GM12878 (cell line): Measurements from ENCODE around the gene TTC9C. TPM values are rescaled to one million over a fixed set of nuclear protein-coding genes. Genes with fewer than 3 reads are reported as not detected.
A peak's percentile ranks its signal among the peaks of the same experiment; 100 is the strongest.

Source experiments
- BHLHE40 ChIP-seq, 2 experiments: fragments of 450-650 bp in 1 of 2; IDR thresholded peaks; 2 replicates each; pipeline ENCODE4 v1.6.1; 2011 to 2017; ENCODE audit warnings: low read depth in 2 of 2, borderline replicate concordance in 1 of 2, improper control_type of control experiment in 1 of 2, low read length in 1 of 2, mild to moderate bottlenecking in 1 of 2
- CHD1 ChIP-seq: IDR thresholded peaks from 2 replicates; pipeline ENCODE4 v1.6.1; 2012; ENCODE audit warnings: low read depth, low read length, improper control_type of control experiment
- EGR1 ChIP-seq, 2 experiments: IDR thresholded peaks; 1 replicate in 1 of 2; 2 replicates in 1 of 2; pipeline ENCODE4 v1.6.1; 2011 to 2012; ENCODE audit warnings: low read depth in 2 of 2, low read length in 2 of 2, borderline replicate concordance in 1 of 2, mild to moderate bottlenecking in 1 of 2, moderate library complexity in 1 of 2
- ESRRA ChIP-seq: IDR thresholded peaks from 2 replicates; pipeline ENCODE4 v1.6.1; 2012; ENCODE audit warnings: mild to moderate bottlenecking, low read length, improper control_type of control experiment
- HDGF ChIP-seq: fragments of 450-650 bp; IDR thresholded peaks from 2 replicates; pipeline ENCODE4 v1.6.1; 2016; ENCODE audit warnings: antibody characterized with exemption
- JUNB ChIP-seq: IDR thresholded peaks from 2 replicates; pipeline ENCODE4 v1.6.1; 2016; ENCODE audit warnings: antibody characterized with exemption, mild to moderate bottlenecking
- KAT2A ChIP-seq: conservative IDR thresholded peaks from 2 replicates; pipeline ENCODE4 v1.6.1; 2011; ENCODE audit warnings: low read depth, low read length; ENCODE audit not compliant: control insufficient read depth
- KLF5 ChIP-seq: fragments of 450-650 bp; IDR thresholded peaks from 2 replicates; pipeline ENCODE4 v1.6.1; 2014; ENCODE audit warnings: mild to moderate bottlenecking; ENCODE audit not compliant: partially characterized antibody
- NFYB ChIP-seq: IDR thresholded peaks from 2 replicates; pipeline ENCODE4 v1.6.1; 2011; ENCODE audit warnings: low read depth, mild to moderate bottlenecking, low read length, improper control_type of control experiment, moderate library complexity; ENCODE audit not compliant: insufficient read depth
- SREBF1 ChIP-seq: IDR thresholded peaks from 2 replicates; pipeline ENCODE4 v1.6.1; 2012; ENCODE audit warnings: mild to moderate bottlenecking, low read length
- STAT1 ChIP-seq: fragments of 450-650 bp; conservative IDR thresholded peaks from 2 replicates; pipeline ENCODE4 v1.6.1; 2014; ENCODE audit warnings: antibody characterized with exemption, mild to moderate bottlenecking
- TBL1XR1 ChIP-seq: IDR thresholded peaks from 2 replicates; pipeline ENCODE4 v1.6.1; 2012; ENCODE audit warnings: low read depth, low read length, improper control_type of control experiment
- TCF12 ChIP-seq: IDR thresholded peaks from 2 replicates; pipeline ENCODE4 v1.6.1; 2011; ENCODE audit warnings: low read depth, mild to moderate bottlenecking, low read length
- TCF7 ChIP-seq: IDR thresholded peaks from 2 replicates; pipeline ENCODE4 v1.6.1; 2014; ENCODE audit warnings: antibody characterized with exemption, borderline replicate concordance
- ZNF622 ChIP-seq: fragments of 450-650 bp; IDR thresholded peaks from 2 replicates; pipeline ENCODE4 v1.6.1; 2017; ENCODE audit warnings: mild to moderate bottlenecking, inconsistent platforms
- polyA plus RNA-seq, 11 experiments: library from polyadenylated mRNA; depleted of rRNA in 4 of 11; unstranded in 6 of 11; stranded (reverse) in 5 of 11; fragments of >200 nt; fragmentation: Nextera tagmentation in 4 of 11; fragmentation: Illumina TruSeq in 1 of 11; extraction: Ambion mirVana in 4 of 11; extraction: Trizol in 1 of 11; gene quantifications; 1 replicate in 1 of 11; 2 replicates in 10 of 11; pipeline versions ENCODE4 v1.2.1 to v1.2.3, GENCODE V29; 2011 to 2016; ENCODE audit warnings: inconsistent platforms in 2 of 11, missing spikeins in 2 of 11, low read depth in 1 of 11
- total RNA-seq, 4 experiments: library from RNA; depleted of rRNA in 3 of 4; stranded (reverse); fragments of >200 nt in 3 of 4; fragmentation: Illumina TruSeq in 1 of 4; extraction: Trizol in 1 of 4; gene quantifications; 2 replicates each; pipeline versions ENCODE4 v1.2.1 to v1.2.3, GENCODE V29; 2013 to 2021
- TF ChIP-seq, protein P1 (sequence below): IDR thresholded peaks from 2 replicates; pipeline ENCODE4 v1.6.1; 2012; ENCODE audit warnings: low read length, inconsistent platforms
- TF ChIP-seq, protein P2 (sequence below): fragments of 450-650 bp; formaldehyde crosslinking; IDR thresholded peaks from 2 replicates; pipeline ENCODE4 v1.5.0; 2022; ENCODE audit warnings: mild to moderate bottlenecking, missing genetic modification characterization
- TF ChIP-seq, protein P3 (sequence below): fragments of 450-650 bp; formaldehyde crosslinking; IDR thresholded peaks from 2 replicates; pipeline ENCODE4 v1.4.0; 2020; ENCODE audit warnings: mild to moderate bottlenecking, moderate library complexity
- TF ChIP-seq, protein P4 (sequence below): fragments of 450-650 bp; IDR thresholded peaks from 2 replicates; pipeline ENCODE4 v1.6.1; 2017; ENCODE audit warnings: mild to moderate bottlenecking

Gene TTC9C
- total and polyA plus RNA-seq, 10 of the 15 experiments (the other 5 are each of a cell fraction or from before 2014, with no cell fraction given): 42.0 to 72.3 (median 50.4) TPM

DNA sequence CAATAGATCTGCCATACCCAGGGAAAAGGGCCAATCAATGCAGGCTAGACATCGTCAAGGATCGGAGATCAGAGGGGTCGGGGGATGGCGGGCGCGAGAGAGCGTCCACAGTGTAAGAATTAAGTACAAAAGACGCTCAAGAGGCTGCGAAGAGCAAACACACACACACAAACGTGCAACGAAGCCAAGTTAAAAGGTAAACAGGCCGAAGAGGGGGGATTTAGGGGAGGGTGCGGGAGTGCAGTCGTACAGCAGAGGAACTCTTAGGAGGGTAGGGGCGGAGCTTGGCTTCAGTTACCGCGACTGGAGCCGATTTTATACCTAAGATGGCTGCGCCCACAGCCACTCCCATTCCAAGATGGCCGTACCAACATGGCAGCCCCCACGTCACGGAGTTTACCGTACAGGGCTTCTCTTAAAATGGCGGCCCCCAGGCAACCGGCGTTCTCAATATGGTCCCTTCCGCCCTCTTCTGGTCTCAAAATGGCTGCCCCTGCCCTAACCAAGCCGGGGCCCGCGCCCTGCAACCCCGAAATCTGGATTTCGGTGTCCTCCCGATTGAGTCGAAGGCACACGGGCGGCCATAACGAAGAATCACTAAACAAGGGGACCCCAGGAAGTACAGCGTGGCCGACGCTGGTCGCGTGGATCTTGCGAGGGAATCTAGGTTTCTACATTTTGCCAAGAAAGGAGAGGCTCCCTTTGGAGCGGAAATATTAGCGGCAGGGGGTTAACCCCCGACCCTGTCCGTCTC, 18.9 kb upstream of the TTC9C start (continued):
- TF ChIP-seq SREBF1 (0 out of 2 replicates have a peak, but pooled peaks have one; percentile 30), BHLHE40 (IDR thresholded peaks at IDR 0.05; ENCODE audit: borderline replicate concordance in 1 of 2, low read depth in 2 of 2, low read length in 1 of 2) (peak in 1 of 2 experiments; percentile 13; a peak in 1 of 4 replicates), STAT1 (0 out of 2 replicates have a peak, but pooled peaks have one; percentile 89), HDGF (peak; percentile 88), ZNF622 (no peak), TCF12 (no peak), ESRRA (peak; percentile 93; the same call in 1 of the 2 replicates), JUNB (no peak), CHD1 (0 out of 2 replicates have a peak, but pooled peaks have one; percentile 71), NFYB (0 out of 2 replicates have a peak, but pooled peaks have one; percentile 7), TBL1XR1 (peak; percentile 76; the same call in 1 of the 2 replicates), KAT2A (no peak), KLF5 (peak; percentile 63), TCF7 (no peak; the same call in 1 of the 2 replicates), EGR1 (IDR thresholded peaks at IDR 0.05; ENCODE audit: borderline replicate concordance in 1 of 2, low read depth in 2 of 2, low read length in 2 of 2) (no peak)
- TF ChIP-seq, protein P1, sequence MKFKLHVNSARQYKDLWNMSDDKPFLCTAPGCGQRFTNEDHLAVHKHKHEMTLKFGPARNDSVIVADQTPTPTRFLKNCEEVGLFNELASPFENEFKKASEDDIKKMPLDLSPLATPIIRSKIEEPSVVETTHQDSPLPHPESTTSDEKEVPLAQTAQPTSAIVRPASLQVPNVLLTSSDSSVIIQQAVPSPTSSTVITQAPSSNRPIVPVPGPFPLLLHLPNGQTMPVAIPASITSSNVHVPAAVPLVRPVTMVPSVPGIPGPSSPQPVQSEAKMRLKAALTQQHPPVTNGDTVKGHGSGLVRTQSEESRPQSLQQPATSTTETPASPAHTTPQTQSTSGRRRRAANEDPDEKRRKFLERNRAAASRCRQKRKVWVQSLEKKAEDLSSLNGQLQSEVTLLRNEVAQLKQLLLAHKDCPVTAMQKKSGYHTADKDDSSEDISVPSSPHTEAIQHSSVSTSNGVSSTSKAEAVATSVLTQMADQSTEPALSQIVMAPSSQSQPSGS: no peak
- TF ChIP-seq, protein P2, sequence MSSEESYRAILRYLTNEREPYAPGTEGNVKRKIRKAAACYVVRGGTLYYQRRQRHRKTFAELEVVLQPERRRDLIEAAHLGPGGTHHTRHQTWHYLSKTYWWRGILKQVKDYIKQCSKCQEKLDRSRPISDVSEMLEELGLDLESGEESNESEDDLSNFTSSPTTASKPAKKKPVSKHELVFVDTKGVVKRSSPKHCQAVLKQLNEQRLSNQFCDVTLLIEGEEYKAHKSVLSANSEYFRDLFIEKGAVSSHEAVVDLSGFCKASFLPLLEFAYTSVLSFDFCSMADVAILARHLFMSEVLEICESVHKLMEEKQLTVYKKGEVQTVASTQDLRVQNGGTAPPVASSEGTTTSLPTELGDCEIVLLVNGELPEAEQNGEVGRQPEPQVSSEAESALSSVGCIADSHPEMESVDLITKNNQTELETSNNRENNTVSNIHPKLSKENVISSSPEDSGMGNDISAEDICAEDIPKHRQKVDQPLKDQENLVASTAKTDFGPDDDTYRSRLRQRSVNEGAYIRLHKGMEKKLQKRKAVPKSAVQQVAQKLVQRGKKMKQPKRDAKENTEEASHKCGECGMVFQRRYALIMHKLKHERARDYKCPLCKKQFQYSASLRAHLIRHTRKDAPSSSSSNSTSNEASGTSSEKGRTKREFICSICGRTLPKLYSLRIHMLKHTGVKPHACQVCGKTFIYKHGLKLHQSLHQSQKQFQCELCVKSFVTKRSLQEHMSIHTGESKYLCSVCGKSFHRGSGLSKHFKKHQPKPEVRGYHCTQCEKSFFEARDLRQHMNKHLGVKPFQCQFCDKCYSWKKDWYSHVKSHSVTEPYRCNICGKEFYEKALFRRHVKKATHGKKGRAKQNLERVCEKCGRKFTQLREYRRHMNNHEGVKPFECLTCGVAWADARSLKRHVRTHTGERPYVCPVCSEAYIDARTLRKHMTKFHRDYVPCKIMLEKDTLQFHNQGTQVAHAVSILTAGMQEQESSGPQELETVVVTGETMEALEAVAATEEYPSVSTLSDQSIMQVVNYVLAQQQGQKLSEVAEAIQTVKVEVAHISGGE (CRISPR knock-in tag): peak; percentile 5; the same call in 1 of the 2 replicates
- TF ChIP-seq, protein P3, sequence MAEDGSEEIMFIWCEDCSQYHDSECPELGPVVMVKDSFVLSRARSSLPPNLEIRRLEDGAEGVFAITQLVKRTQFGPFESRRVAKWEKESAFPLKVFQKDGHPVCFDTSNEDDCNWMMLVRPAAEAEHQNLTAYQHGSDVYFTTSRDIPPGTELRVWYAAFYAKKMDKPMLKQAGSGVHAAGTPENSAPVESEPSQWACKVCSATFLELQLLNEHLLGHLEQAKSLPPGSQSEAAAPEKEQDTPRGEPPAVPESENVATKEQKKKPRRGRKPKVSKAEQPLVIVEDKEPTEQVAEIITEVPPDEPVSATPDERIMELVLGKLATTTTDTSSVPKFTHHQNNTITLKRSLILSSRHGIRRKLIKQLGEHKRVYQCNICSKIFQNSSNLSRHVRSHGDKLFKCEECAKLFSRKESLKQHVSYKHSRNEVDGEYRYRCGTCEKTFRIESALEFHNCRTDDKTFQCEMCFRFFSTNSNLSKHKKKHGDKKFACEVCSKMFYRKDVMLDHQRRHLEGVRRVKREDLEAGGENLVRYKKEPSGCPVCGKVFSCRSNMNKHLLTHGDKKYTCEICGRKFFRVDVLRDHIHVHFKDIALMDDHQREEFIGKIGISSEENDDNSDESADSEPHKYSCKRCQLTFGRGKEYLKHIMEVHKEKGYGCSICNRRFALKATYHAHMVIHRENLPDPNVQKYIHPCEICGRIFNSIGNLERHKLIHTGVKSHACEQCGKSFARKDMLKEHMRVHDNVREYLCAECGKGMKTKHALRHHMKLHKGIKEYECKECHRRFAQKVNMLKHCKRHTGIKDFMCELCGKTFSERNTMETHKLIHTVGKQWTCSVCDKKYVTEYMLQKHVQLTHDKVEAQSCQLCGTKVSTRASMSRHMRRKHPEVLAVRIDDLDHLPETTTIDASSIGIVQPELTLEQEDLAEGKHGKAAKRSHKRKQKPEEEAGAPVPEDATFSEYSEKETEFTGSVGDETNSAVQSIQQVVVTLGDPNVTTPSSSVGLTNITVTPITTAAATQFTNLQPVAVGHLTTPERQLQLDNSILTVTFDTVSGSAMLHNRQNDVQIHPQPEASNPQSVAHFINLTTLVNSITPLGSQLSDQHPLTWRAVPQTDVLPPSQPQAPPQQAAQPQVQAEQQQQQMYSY: no peak
- TF ChIP-seq, protein P4, sequence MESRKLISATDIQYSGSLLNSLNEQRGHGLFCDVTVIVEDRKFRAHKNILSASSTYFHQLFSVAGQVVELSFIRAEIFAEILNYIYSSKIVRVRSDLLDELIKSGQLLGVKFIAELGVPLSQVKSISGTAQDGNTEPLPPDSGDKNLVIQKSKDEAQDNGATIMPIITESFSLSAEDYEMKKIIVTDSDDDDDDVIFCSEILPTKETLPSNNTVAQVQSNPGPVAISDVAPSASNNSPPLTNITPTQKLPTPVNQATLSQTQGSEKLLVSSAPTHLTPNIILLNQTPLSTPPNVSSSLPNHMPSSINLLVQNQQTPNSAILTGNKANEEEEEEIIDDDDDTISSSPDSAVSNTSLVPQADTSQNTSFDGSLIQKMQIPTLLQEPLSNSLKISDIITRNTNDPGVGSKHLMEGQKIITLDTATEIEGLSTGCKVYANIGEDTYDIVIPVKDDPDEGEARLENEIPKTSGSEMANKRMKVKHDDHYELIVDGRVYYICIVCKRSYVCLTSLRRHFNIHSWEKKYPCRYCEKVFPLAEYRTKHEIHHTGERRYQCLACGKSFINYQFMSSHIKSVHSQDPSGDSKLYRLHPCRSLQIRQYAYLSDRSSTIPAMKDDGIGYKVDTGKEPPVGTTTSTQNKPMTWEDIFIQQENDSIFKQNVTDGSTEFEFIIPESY: peak; percentile 8; the same call in 1 of the 2 replicates
